ENCODE measurements around the gene MAD2L1BP. TPM values are rescaled to one million over a fixed set of nuclear protein-coding genes. Genes with fewer than 3 reads are reported as not detected.

The MAD2L1BP gene
- total RNA-seq, 1 experiment from 2014 or later: 44.2 TPM

Other genes with a start within 250 kb of the MAD2L1BP start
- 52.7 TPM for gene ABCC10, start 208.3 kb upstream of the MAD2L1BP start, total RNA-seq (2021; ENCODE audit: unreplicated experiment)
- 19.1 TPM for gene DLK2, start 180.3 kb upstream of the MAD2L1BP start, total RNA-seq (2021; ENCODE audit: unreplicated experiment)
- 42.7 TPM for gene TJAP1, start 158.3 kb upstream of the MAD2L1BP start, total RNA-seq (2021; ENCODE audit: unreplicated experiment)
- 2.9 TPM for gene LRRC73, start 125.5 kb upstream of the MAD2L1BP start, total RNA-seq (2021; ENCODE audit: unreplicated experiment)
- gene YIPF3, start 118.9 kb upstream of the MAD2L1BP start, total RNA-seq (2021; ENCODE audit: unreplicated experiment): 81.8 TPM
- gene POLR1C, start 118.8 kb upstream of the MAD2L1BP start, total RNA-seq (2021; ENCODE audit: unreplicated experiment): 65.1 TPM
- gene XPO5, start 59.8 kb upstream of the MAD2L1BP start, total RNA-seq (2021; ENCODE audit: unreplicated experiment): 86.4 TPM
- gene POLH, start 59.7 kb upstream of the MAD2L1BP start, total RNA-seq (2021; ENCODE audit: unreplicated experiment): 28.4 TPM
- 59.4 TPM for gene GTPBP2, start 6.6 kb upstream of the MAD2L1BP start, total RNA-seq (2021; ENCODE audit: unreplicated experiment)
- gene RSPH9, start 9.2 kb downstream of the MAD2L1BP start, total RNA-seq (2021; ENCODE audit: unreplicated experiment): 0.28 TPM
- gene MRPS18A, start 52.0 kb downstream of the MAD2L1BP start, total RNA-seq (2021; ENCODE audit: unreplicated experiment): 45.8 TPM
- 98.7 TPM for gene VEGFA, start 134.4 kb downstream of the MAD2L1BP start, total RNA-seq (2021; ENCODE audit: unreplicated experiment)

Data from Panc1 (cell line).